Tibial artery (tissue), 4 donors: ENCODE results near the gene DTNA.
"Not testable (repeated sequence)": the region's sequence is repeated elsewhere in the genome, so short reads cannot be mapped to it uniquely, and the experiment has no call there.

Experiments used
- DNase-seq, 2 donors: peaks; one replicate each; pipeline ENCODE4 v3.0.0-alpha.2; 2019
- H3K27ac ChIP-seq, 2 donors: fragments of 200-600 bp; sonication (generic) in 1 of 2; 1 replicate in 1 of 2; 2 replicates in 1 of 2; pipeline ENCODE4 v1.5.1; 2018 to 2019; ENCODE audit warnings: mild to moderate bottlenecking in 1 of 2
- H3K27me3 ChIP-seq, 2 donors: fragments of 200-600 bp; sonication (generic) in 1 of 2; one replicate each; pipeline versions ENCODE4 v1.5.1 to v1.6.0; 2016 to 2019
- H3K36me3 ChIP-seq, 3 donors: fragments of 200-600 bp; sonication (generic) in 2 of 3; one replicate each; pipeline ENCODE4 v1.5.1; 2016 to 2019; ENCODE audit warnings: mild to moderate bottlenecking in 2 of 3
- H3K4me1 ChIP-seq, 4 donors: fragments of 200-600 bp; sonication (generic) in 2 of 4; 1 replicate in 3 of 4; 2 replicates in 1 of 4; pipeline ENCODE4 v1.5.1; 2016 to 2019
- H3K4me3 ChIP-seq, 2 donors: fragments of 200-600 bp; sonication (generic) in 1 of 2; 1 replicate in 1 of 2; 2 replicates in 1 of 2; pipeline ENCODE4 v1.5.1; 2018 to 2019; ENCODE audit warnings: mild to moderate bottlenecking in 2 of 2
- H3K9me3 ChIP-seq, 3 donors: fragments of 200-600 bp; sonication (generic) in 1 of 3; one replicate each; pipeline ENCODE4 v1.5.1; 2016 to 2019
- CTCF ChIP-seq, 2 experiments: fragments of 200-600 bp in 1 of 2; fragments of 450-650 bp in 1 of 2; IDR thresholded peaks; one replicate each; pipeline ENCODE4 v1.5.1; 2017 to 2019; ENCODE audit warnings: antibody characterized with exemption in 2 of 2, mild to moderate bottlenecking in 1 of 2, moderate library complexity in 1 of 2
- intact Hi-C: fragments of 100-400 bp; cut with DNase I; formaldehyde crosslinking; loops from one replicate; pipeline ENCODE4 v1.15.0; 2023; ENCODE audit warnings: low total_unique reads

DTNA gene

GRCh38 chr18:34911661-34912384 is 201.7 kb downstream of the DTNA start:
- no peaks in the 10 kb centered on the region for H3K9me3 ChIP-seq
- TF ChIP-seq CTCF (IDR thresholded peaks at IDR 0.05): no peak
- no peak overlapping the region for H3K4me3 ChIP-seq
- intact Hi-C loops: no loop called here
- peaks cover 0 to 22% (median 9%) of the 10 kb centered on the region in 4 donors for H3K4me1 ChIP-seq
- DNase-seq: no peak
- H3K27ac ChIP-seq: no peak overlapping the region
- H3K36me3 ChIP-seq: no peaks in the 10 kb centered on the region
- H3K27me3 ChIP-seq: no peaks in the 10 kb centered on the region

GRCh38 chr18:34913837-34914661 is 204.0 kb downstream of the DTNA start:
- DNase-seq: no peak
- Histone ChIP-seq H3K27ac (no peak overlapping the region), H3K4me1 (peaks cover 0 to 21% (median 9%) of the 10 kb centered on the region in 4 donors), H3K36me3 (no peaks in the 10 kb centered on the region), H3K4me3 (no peak overlapping the region), H3K9me3 (no peaks in the 10 kb centered on the region), H3K27me3 (no peaks in the 10 kb centered on the region)
- intact Hi-C loops: no loop called here
- TF ChIP-seq CTCF (IDR thresholded peaks at IDR 0.05): no peak

GRCh38 chr18:34915046-34915445 is 204.9 kb downstream of the DTNA start:
- Histone ChIP-seq H3K36me3 (no peaks in the 10 kb centered on the region), H3K9me3 (no peaks in the 10 kb centered on the region), H3K4me3 (no peak overlapping the region), H3K27me3 (no peaks in the 10 kb centered on the region), H3K4me1 (peaks cover 0 to 11% (median 4%) of the 10 kb centered on the region in 4 donors), H3K27ac (no peak overlapping the region)
- DNase-seq: no peak
- TF ChIP-seq CTCF (IDR thresholded peaks at IDR 0.05): no peak
- intact Hi-C loops: no loop called here

- intact Hi-C loops, DNase-seq: not testable (repeated sequence)
These were observed 206.4 kb downstream of the DTNA start for GRCh38 chr18:34916539-34916938.

GRCh38 chr18:34918856-34919255 is 208.8 kb downstream of the DTNA start:
- Histone ChIP-seq H3K27me3 (no peaks in the 10 kb centered on the region), H3K4me3 (no peak overlapping the region), H3K4me1 (peaks cover 0 to 3% (median 0%) of the 10 kb centered on the region in 4 donors), H3K27ac (no peak overlapping the region), H3K36me3 (no peaks in the 10 kb centered on the region), H3K9me3 (no peaks in the 10 kb centered on the region)
- DNase-seq: no peak
- TF ChIP-seq CTCF (IDR thresholded peaks at IDR 0.05): no peak
- intact Hi-C loops: no loop called here

More at GRCh38 chr18:34916539-34916938, 206.4 kb downstream of the DTNA start:
- not testable (repeated sequence) for H3K4me3 ChIP-seq, H3K27ac ChIP-seq, H3K36me3 ChIP-seq, H3K27me3 ChIP-seq, H3K9me3 ChIP-seq, H3K4me1 ChIP-seq

- Histone ChIP-seq H3K4me3 (no peak overlapping the region), H3K27me3 (no peaks in the 10 kb centered on the region), H3K9me3 (no peaks in the 10 kb centered on the region), H3K36me3 (no peaks in the 10 kb centered on the region), H3K27ac (no peak overlapping the region), H3K4me1 (peaks cover 0 to 3% (median 0%) of the 10 kb centered on the region in 4 donors)
- no peak for TF ChIP-seq CTCF (IDR thresholded peaks at IDR 0.05)
- intact Hi-C loops: no loop called here
- DNase-seq: no peak
These were observed 211.1 kb downstream of the DTNA start for GRCh38 chr18:34921226-34921625.
